ENCODE results near the gene TMEM184C. TPM values are rescaled to one million over a fixed set of nuclear protein-coding genes. Genes with fewer than 3 reads are reported as not detected.

The TMEM184C gene
- 26.6 and 35.0 TPM in 2 replicates for total RNA-seq

DNA sequence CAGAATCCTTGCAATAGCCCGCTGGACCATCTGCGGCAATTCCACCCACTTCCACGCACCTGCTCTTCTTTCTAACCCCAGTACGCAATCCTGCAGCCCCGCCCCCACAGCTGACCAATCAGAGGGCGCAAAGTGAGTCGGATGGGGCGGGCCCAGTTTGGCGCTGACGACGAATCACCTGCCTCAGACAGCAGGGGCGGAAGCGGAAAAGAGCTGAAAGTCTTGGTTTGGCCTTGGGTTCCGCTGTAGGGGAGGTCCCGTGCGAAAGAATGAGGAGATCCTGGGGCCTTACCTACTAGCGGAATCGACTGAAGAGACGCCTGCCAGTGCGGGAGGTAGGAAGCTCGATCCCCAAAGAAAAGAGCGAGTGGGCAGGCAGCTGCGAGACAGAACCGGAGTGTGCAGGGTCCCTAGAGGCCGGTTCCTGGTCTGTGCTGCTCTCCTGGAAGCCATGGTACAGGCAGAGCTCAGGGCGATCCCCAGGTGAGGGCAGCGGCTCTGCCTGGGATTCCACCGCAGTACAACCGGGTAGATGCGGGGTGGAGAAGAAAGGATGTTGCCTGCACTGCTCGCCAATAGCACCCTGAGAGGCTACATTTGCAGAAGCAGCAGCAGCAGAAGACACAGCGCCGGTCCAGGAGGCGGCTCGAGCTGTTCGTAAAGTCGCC is at the start of gene TMEM184C:
Gene TMEM184C (plus strand): TSS at position 225 of the 668 bp plus-strand sequence. CDS start 560 bp downstream, outside the sequence.

DNA sequence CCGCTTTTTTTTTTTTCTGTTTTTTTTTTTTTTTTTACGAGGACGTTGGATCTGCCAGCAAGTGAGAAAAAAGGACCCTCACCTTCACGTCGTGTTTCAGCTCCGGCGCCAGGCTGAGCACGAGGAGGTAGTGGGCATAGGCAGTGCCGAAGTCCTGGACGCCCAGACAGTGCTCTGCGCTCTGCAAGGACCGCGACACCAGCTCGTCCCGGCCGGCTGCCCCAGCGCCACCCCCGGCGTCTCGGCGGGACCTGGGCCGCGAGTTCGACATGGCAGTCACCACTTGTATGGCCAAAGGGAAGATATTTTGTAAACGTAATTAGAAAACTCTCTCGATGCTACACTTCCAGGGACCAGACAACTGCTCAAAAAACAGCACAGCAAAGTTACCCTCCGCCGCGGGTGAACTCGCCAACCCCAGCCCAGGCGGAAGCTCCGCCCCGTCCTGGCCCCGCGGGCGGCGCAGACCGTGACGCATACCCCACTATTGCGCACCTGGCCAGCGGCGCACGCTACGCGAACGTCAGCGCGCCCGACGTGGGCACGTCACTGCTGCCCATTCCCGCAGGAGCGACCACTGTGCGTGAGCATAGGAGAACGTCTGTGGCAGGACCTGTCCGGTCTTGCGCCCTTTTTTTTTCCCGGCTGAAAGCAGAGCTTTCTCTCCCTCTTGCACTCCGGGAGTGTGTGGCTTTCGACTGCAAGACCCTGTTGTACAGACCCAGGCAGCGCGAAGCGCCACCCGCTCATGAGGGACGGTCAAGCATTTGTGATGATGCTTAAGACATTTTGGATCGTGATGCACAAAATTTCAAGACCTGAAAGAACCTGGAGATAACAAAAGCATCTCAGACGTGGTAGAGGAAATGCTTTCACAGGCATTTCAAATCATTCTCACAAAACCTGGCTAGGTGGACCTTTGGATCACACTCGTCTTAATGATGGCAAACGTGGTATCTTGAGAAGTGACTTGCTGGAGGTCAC is 66.8 kb downstream of the TMEM184C start, which contains the start of gene PRMT9:
Gene PRMT9 (minus strand): TSS at position 447 of the 984 bp plus-strand sequence. CDS start 176 bp downstream, at position 271.

Other genes with a start within 250 kb of the TMEM184C start
- gene EDNRA, start 136.3 kb upstream of the TMEM184C start, total RNA-seq, result 18.3 and 18.7 TPM in 2 replicates
- gene PRMT9, start 66.8 kb downstream of the TMEM184C start, total RNA-seq, result 10.1 and 13.4 TPM in 2 replicates
- 35.6 and 41.0 TPM in 2 replicates for gene ARHGAP10, start 114.7 kb downstream of the TMEM184C start, total RNA-seq

All from bronchial smooth muscle cell (primary cell).